HL-60 (cell line): ENCODE data around the gene CTSC.

ENCODE experiments used
- GABPA ChIP-seq: IDR thresholded peaks from 2 replicates; pipeline ENCODE4 v1.6.1; 2012; ENCODE audit warnings: low read depth
- POLR2AphosphoS5 ChIP-seq: IDR thresholded peaks from 2 replicates; pipeline ENCODE4 v1.6.1; 2012; ENCODE audit warnings: low read depth
- TF ChIP-seq, protein P1 (sequence below): IDR thresholded peaks from one replicate; pipeline ENCODE4 v1.5.1; 2011; ENCODE audit warnings: low read length, control low read depth, inconsistent platforms; ENCODE audit not compliant: insufficient read depth
- TF ChIP-seq, protein P2 (sequence below): IDR thresholded peaks from 2 replicates; pipeline ENCODE4 v1.6.1; 2012; ENCODE audit warnings: low read depth; ENCODE audit not compliant: insufficient replicate concordance

DNA sequence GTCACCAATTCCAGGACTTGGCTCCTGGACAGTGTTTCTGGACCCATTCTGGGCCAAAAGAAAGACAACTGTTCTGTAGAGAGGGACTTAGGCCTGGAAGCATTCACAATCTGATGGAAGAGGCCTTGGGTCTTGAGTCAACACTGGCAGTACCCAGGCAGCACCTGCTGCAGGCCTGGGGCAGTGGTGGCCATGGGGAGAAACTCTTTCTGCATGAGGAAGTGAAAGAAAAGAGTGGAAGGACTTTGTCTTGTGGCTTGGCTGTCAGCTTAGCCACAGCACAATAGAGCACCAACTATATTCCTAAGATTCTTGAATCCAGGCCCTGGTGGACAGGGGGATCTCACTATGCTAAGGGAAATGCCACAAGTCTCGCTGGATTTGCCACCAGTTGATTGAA is 70.6 kb downstream of the CTSC start:
- TF ChIP-seq, protein P1, sequence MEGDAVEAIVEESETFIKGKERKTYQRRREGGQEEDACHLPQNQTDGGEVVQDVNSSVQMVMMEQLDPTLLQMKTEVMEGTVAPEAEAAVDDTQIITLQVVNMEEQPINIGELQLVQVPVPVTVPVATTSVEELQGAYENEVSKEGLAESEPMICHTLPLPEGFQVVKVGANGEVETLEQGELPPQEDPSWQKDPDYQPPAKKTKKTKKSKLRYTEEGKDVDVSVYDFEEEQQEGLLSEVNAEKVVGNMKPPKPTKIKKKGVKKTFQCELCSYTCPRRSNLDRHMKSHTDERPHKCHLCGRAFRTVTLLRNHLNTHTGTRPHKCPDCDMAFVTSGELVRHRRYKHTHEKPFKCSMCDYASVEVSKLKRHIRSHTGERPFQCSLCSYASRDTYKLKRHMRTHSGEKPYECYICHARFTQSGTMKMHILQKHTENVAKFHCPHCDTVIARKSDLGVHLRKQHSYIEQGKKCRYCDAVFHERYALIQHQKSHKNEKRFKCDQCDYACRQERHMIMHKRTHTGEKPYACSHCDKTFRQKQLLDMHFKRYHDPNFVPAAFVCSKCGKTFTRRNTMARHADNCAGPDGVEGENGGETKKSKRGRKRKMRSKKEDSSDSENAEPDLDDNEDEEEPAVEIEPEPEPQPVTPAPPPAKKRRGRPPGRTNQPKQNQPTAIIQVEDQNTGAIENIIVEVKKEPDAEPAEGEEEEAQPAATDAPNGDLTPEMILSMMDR = no peak
- TF ChIP-seq POLR2AphosphoS5 (no peak), GABPA (no peak)
- TF ChIP-seq, protein P2, sequence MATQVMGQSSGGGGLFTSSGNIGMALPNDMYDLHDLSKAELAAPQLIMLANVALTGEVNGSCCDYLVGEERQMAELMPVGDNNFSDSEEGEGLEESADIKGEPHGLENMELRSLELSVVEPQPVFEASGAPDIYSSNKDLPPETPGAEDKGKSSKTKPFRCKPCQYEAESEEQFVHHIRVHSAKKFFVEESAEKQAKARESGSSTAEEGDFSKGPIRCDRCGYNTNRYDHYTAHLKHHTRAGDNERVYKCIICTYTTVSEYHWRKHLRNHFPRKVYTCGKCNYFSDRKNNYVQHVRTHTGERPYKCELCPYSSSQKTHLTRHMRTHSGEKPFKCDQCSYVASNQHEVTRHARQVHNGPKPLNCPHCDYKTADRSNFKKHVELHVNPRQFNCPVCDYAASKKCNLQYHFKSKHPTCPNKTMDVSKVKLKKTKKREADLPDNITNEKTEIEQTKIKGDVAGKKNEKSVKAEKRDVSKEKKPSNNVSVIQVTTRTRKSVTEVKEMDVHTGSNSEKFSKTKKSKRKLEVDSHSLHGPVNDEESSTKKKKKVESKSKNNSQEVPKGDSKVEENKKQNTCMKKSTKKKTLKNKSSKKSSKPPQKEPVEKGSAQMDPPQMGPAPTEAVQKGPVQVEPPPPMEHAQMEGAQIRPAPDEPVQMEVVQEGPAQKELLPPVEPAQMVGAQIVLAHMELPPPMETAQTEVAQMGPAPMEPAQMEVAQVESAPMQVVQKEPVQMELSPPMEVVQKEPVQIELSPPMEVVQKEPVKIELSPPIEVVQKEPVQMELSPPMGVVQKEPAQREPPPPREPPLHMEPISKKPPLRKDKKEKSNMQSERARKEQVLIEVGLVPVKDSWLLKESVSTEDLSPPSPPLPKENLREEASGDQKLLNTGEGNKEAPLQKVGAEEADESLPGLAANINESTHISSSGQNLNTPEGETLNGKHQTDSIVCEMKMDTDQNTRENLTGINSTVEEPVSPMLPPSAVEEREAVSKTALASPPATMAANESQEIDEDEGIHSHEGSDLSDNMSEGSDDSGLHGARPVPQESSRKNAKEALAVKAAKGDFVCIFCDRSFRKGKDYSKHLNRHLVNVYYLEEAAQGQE = no peak
